Osteoblast (primary cell): ENCODE data around the gene SPRED2. TPM values are rescaled to one million over a fixed set of nuclear protein-coding genes. Genes with fewer than 3 reads are reported as not detected.

ENCODE experiments used
- DNase-seq: peaks from one replicate; pipeline ENCODE4 v3.0.0; 2011; ENCODE audit warnings: low spot score, mixed read lengths; ENCODE audit not compliant: insufficient read length; ENCODE audit errors: missing footprints
- H2AFZ ChIP-seq: 2 replicates; pipeline ENCODE4 v1.6.0; 2011; ENCODE audit warnings: mild to moderate bottlenecking, low read length
- H3K27ac ChIP-seq: 2 replicates; pipeline ENCODE4 v1.5.1; 2011; ENCODE audit warnings: mild to moderate bottlenecking, low read depth, low read length, moderate library complexity
- H3K27me3 ChIP-seq: 2 replicates; pipeline ENCODE4 v1.6.0; 2012; ENCODE audit warnings: mild to moderate bottlenecking, control low read depth, inconsistent platforms, low read length, moderate library complexity; ENCODE audit not compliant: insufficient read depth
- H3K36me3 ChIP-seq: 2 replicates; pipeline ENCODE4 v1.5.1; 2011; ENCODE audit warnings: mild to moderate bottlenecking, low read length, control low read depth, moderate library complexity; ENCODE audit not compliant: insufficient read depth
- H3K4me1 ChIP-seq: 2 replicates; pipeline ENCODE4 v1.5.1; 2011; ENCODE audit warnings: mild to moderate bottlenecking, low read length, control low read depth, moderate library complexity; ENCODE audit not compliant: insufficient read depth
- H3K4me2 ChIP-seq: 2 replicates; pipeline ENCODE4 v1.6.0; 2011; ENCODE audit warnings: mild to moderate bottlenecking, low read length; ENCODE audit not compliant: insufficient read depth
- H3K4me3 ChIP-seq: fragments of 200-600 bp; sonication (generic); 3 replicates; pipeline ENCODE4 v1.5.1; 2012; ENCODE audit warnings: mild to moderate bottlenecking, low read length, inconsistent platforms; ENCODE audit not compliant: insufficient read depth
- H3K79me2 ChIP-seq: 2 replicates; pipeline ENCODE4 v1.6.0; 2012; ENCODE audit warnings: mild to moderate bottlenecking, low read length, control low read depth, inconsistent platforms; ENCODE audit not compliant: insufficient read depth
- H3K9me3 ChIP-seq: 2 replicates; pipeline ENCODE4 v1.5.1; 2011; ENCODE audit warnings: low read depth, low read length, control low read depth
- H4K20me1 ChIP-seq: 2 replicates; pipeline ENCODE4 v1.6.0; 2012; ENCODE audit warnings: mild to moderate bottlenecking, low read length, control low read depth; ENCODE audit not compliant: insufficient read depth
- total RNA-seq: library from RNA; depleted of rRNA; stranded (reverse); fragments of >200 nt; gene quantifications from 2 replicates; pipeline ENCODE4 v1.2.3, GENCODE V29; 2012
- TF ChIP-seq, protein P1 (sequence below): IDR thresholded peaks from 2 replicates; pipeline ENCODE4 v1.5.1; 2011; ENCODE audit warnings: mild to moderate bottlenecking, low read depth, low read length, moderate library complexity; ENCODE audit errors: extremely low read depth

The SPRED2 gene
- total RNA-seq, 1 donor, result 17.4 TPM

DNA sequence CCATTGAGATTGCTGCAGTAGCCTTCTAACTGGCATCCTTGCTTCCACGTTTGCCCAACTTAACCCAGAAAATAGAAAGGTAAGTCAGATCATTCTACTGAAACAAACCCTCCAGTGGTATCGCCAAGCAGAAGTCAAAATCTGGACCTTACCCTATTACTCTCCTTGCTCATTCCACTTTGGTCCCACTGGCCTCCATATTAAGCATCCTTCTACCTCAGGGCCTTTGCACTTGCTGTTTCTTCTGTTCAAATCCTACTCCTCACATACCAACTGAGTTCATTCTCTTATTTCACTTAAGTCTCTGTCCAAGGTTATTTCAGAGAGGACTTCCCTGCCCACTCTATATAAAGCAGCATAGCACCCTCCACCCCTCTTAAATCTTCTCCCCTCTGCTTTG lies 84.5 kb downstream of the SPRED2 start:
- DNase-seq, result no peak
- Histone ChIP-seq H4K20me1 (peaks cover 7% of the 10 kb centered on the region), H3K4me3 (no peak overlapping the region), H3K79me2 (peaks cover 88% of the 10 kb centered on the region), H3K36me3 (peaks cover 8% of the 10 kb centered on the region), H2AFZ (no peak overlapping the region), H3K4me1 (peaks cover 59% of the 10 kb centered on the region), H3K4me2 (no peak overlapping the region), H3K27ac (no peak overlapping the region), H3K27me3 (no peaks in the 10 kb centered on the region), H3K9me3 (no peaks in the 10 kb centered on the region)
- TF ChIP-seq, protein P1, sequence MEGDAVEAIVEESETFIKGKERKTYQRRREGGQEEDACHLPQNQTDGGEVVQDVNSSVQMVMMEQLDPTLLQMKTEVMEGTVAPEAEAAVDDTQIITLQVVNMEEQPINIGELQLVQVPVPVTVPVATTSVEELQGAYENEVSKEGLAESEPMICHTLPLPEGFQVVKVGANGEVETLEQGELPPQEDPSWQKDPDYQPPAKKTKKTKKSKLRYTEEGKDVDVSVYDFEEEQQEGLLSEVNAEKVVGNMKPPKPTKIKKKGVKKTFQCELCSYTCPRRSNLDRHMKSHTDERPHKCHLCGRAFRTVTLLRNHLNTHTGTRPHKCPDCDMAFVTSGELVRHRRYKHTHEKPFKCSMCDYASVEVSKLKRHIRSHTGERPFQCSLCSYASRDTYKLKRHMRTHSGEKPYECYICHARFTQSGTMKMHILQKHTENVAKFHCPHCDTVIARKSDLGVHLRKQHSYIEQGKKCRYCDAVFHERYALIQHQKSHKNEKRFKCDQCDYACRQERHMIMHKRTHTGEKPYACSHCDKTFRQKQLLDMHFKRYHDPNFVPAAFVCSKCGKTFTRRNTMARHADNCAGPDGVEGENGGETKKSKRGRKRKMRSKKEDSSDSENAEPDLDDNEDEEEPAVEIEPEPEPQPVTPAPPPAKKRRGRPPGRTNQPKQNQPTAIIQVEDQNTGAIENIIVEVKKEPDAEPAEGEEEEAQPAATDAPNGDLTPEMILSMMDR, result no peak

DNA sequence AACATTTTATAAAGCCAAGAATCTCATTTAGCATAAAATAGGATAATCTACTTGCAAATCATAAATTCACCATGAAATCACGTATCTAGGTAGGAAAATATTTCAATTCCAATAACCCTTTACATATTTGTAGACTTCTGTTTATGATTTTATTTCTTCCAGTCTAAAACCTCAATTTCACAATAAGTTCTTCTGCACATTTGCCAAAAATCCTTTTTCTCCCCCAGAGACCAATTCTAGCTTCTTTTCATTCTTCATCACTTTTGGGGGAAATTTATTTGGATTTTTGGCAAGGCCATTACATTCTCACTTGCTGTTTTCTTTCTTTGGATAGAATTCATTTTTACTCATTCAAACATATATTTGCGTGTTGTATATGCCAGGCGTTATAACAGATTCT lies 86.8 kb downstream of the SPRED2 start:
- Histone ChIP-seq H2AFZ (no peak overlapping the region), H3K4me2 (peak overlapping the region; percentile 23)

DNA sequence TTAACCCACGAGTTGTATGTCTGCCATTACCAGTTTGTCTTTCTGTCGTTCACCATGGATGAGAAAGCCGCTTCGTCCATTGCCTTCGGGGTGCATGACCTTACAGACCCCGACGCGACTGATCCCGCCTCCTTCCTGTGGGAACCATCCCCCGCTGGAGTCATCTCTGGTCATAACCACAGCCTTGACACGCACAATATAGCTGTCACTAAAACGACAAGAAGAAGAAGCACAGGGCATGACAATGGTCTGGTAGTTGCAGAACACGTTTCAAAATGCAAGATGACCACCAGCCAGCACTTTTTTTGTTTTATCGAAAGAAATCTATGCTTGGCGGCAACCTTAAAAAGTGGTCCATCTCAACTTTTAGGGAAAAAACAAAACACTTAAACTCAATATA lies 87.7 kb downstream of the SPRED2 start:
- peaks cover 5% of the 10 kb centered on the region for H4K20me1 ChIP-seq
- no peak overlapping the region for H3K4me3 ChIP-seq
- H3K36me3 ChIP-seq, result peaks cover 10% of the 10 kb centered on the region
- TF ChIP-seq, protein P1, result no peak
- no peaks in the 10 kb centered on the region for H3K9me3 ChIP-seq
- H3K27me3 ChIP-seq, result no peaks in the 10 kb centered on the region
- H3K4me1 ChIP-seq, result peaks cover 30% of the 10 kb centered on the region
- peak overlapping the region; percentile 43 for H3K4me2 ChIP-seq
- peak; percentile 77 for DNase-seq
- no peak overlapping the region for H2AFZ ChIP-seq
- no peak overlapping the region for H3K27ac ChIP-seq
- H3K79me2 ChIP-seq, result peaks cover 77% of the 10 kb centered on the region

More for the DNA sequence above, 86.8 kb downstream of the SPRED2 start:
- Histone ChIP-seq H3K4me1 (peaks cover 40% of the 10 kb centered on the region), H3K36me3 (peaks cover 10% of the 10 kb centered on the region), H3K9me3 (no peaks in the 10 kb centered on the region), H3K27ac (no peak overlapping the region), H3K27me3 (no peaks in the 10 kb centered on the region), H3K79me2 (peaks cover 84% of the 10 kb centered on the region), H3K4me3 (no peak overlapping the region), H4K20me1 (peaks cover 5% of the 10 kb centered on the region)
- no peak for DNase-seq
- TF ChIP-seq, protein P1, result no peak

DNA sequence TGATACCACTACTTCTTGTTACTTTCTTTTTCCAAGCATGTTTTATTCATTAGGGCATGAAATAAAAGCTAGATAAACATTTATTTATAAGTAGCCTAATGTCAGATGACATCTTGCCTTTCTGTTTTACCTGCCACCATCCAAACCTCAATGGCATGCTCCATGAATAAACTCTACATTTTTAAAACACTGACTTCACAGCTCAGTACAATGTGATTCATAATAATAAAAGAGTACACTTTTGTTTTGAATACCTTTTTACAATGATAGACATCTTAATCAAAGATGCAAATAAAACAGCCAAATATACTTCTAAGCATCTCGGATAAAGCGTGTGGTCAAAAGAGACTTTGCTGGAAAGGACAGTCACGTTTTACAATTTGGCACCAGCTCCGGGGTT lies 88.2 kb downstream of the SPRED2 start:
- peaks cover 5% of the 10 kb centered on the region for H4K20me1 ChIP-seq
- peaks cover 26% of the 10 kb centered on the region for H3K4me1 ChIP-seq
- TF ChIP-seq, protein P1, result no peak
- H3K27me3 ChIP-seq, result no peaks in the 10 kb centered on the region
- H3K4me2 ChIP-seq, result peak overlapping the region; percentile 43
- no peak for DNase-seq
- no peak overlapping the region for H3K27ac ChIP-seq
- peaks cover 72% of the 10 kb centered on the region for H3K79me2 ChIP-seq
- H3K36me3 ChIP-seq, result peaks cover 10% of the 10 kb centered on the region
- no peak overlapping the region for H3K4me3 ChIP-seq
- H3K9me3 ChIP-seq, result no peaks in the 10 kb centered on the region
- H2AFZ ChIP-seq, result no peak overlapping the region
